Mammary epithelial cell (primary cell): ENCODE data around the gene GLA.

Experiments used
- EZH2 ChIP-seq: IDR thresholded peaks from 2 replicates; pipeline ENCODE4 v1.6.1; 2012; ENCODE audit warnings: low read length, inconsistent platforms, borderline replicate concordance
- TF ChIP-seq, protein P1 (sequence below), 2 donors: IDR thresholded peaks in 1 of 2; conservative IDR thresholded peaks in 1 of 2; 2 replicates each; pipeline ENCODE4 v1.5.1; 2011 to 2012; ENCODE audit warnings: inconsistent platforms in 2 of 2, low read length in 2 of 2, mild to moderate bottlenecking in 2 of 2, control low read depth in 1 of 2, low read depth in 1 of 2; ENCODE audit not compliant: insufficient read depth in 1 of 2; ENCODE audit errors: extremely low read depth in 1 of 2

DNA sequence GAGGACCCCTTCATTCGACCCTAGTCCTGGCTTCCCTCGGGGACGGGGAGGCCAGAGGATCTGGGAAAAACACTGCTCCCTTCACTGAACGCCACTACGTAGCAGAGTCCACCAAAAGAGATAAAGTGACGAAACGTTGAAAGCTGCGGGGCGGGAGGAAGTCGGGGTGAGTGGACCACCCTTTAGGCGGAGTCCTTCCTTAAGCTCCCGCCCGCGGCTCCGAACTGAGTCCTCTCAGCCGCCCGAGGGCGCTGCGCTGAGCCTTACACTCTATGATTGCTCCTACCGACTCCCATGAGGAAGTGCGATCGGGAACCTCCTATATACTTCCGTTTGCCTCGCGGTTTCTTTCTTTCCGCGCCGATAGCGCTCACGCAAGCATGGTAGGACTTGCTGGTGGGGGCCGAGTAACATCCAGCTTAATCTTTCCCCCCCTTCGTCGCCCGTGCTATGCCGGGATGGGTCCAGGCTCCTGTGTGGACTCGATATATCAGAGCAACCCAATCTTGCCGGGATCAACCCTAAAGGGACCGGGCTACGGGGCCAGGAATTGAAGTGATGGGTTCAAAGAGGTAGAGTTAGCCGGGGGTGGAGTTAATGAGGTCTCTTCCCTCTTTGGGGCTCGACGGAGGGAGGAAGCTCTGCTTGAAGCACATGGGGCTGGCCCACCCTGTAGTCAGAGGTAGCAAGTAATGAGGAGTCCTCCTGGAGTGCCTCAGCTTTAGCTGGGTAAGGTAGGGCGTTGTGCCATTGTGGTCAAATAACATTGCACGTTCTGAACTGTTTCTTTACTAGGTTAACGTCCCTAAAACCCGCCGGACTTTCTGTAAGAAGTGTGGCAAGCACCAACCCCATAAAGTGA, 16.8 kb downstream of the GLA start, which contains the start of gene RPL36A:
- TF ChIP-seq, protein P1, sequence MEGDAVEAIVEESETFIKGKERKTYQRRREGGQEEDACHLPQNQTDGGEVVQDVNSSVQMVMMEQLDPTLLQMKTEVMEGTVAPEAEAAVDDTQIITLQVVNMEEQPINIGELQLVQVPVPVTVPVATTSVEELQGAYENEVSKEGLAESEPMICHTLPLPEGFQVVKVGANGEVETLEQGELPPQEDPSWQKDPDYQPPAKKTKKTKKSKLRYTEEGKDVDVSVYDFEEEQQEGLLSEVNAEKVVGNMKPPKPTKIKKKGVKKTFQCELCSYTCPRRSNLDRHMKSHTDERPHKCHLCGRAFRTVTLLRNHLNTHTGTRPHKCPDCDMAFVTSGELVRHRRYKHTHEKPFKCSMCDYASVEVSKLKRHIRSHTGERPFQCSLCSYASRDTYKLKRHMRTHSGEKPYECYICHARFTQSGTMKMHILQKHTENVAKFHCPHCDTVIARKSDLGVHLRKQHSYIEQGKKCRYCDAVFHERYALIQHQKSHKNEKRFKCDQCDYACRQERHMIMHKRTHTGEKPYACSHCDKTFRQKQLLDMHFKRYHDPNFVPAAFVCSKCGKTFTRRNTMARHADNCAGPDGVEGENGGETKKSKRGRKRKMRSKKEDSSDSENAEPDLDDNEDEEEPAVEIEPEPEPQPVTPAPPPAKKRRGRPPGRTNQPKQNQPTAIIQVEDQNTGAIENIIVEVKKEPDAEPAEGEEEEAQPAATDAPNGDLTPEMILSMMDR (conservative IDR thresholded peaks at IDR 0.05 in 1 of 2, IDR thresholded peaks at IDR 0.05 in 1 of 2; ENCODE audit: extremely low read depth in 1 of 2, insufficient read depth in 1 of 2, low read depth in 1 of 2, low read length in 2 of 2), result peak; percentile 56 to 69
- no peak for TF ChIP-seq EZH2
